Non-pigmented ciliary epithelial cell (primary cell): Measurements from ENCODE around the gene MAGI2.

ENCODE experiments used
- DNase-seq: peaks from one replicate; pipeline ENCODE4 v3.0.0-alpha.2; 2010; ENCODE audit warnings: low read depth

MAGI2 gene

DNA sequence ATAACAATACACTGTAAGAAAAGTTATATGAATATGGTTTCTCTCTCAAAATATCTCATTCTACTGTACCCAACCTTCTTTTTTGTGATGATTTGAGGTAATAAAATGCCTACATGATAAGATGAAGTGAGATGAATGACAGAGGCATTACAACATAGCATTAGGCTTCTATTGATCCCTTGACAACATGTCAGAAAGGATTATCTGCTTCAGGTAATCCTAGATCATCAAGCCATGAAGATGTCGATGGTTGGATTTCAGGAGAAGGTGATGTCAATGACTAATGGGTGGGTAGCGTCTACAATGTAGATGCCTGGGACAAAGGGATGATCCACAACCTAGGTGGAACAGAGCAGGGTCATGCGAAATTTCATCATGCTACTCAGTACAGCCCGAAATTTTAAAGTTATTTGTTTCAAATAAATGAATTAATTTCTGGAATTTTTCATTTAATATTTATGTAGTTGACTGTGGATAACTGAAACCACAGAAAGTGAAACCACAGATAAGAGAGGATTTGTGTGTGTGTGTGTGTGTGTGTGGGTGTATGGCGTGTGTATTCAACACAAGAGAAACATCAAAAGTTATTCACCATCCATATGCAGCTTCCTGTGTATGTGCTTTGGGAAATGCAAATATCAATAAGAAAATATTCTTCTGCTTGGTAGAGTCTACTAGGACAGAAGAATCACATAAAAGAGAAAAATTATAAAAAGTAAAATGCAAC, 77.0 kb downstream of the MAGI2 start:
- peak; percentile 48 for DNase-seq

- DNase-seq, result no peak
Measured at GRCh38 chr7:79361214-79361613, 92.3 kb downstream of the MAGI2 start.

DNA sequence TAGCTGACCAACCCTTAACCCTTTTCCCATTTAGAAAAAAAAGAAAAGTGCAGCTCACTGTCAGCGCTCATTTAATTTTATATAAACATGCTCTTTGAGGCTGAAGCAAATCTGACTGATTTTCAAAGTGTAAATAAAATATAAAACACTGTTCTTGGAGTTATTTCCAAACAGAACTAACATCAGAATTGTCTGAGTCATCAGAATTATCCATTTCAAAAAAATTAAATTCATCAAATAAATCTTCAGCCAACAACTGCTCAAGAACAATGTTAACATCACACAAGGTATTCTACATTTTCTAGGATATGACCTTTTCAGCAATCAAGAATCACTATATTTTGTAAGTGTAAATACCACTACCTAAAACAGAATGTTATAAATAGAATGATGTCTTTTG, 93.6 kb downstream of the MAGI2 start:
- no peak for DNase-seq

GRCh38 chr7:79357101-79357500, 96.4 kb downstream of the MAGI2 start:
- DNase-seq, result no peak

DNA sequence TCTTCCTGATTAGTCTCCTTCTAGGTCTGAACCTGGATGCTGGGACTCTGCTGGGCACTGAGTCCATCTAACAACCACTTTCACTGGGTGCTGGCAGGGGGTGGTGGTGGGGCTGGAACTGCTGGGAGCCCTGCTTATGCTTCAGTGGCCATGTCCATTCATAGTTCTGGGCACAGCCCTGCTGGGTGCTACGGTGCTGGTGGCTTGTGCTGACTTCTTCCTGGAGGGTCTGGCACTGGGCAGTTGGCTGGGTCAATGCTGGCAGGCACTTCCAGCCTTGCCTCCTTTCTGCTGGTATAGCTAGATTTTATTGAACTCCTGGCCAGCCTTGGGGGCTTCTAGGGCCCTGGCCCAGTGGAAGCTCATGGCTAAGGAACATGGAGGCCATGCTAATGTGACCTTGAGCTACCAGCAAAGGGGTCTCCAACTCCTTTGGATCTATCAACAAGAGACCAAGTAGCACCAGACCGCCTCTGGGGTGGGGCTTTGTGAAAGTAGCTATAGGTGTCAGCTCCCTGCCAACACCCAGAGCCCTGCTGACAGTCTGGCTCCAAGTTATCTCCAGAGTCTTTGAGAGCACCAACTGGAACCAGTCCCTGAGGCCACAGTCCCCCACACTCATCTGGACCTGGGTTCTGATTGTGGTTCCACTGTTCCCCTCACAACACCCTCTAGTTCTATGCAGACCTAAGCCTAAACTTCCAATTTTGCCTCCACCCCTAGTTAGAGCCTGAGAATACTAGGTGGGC, 99.6 kb downstream of the MAGI2 start:
- DNase-seq, result no peak

DNA sequence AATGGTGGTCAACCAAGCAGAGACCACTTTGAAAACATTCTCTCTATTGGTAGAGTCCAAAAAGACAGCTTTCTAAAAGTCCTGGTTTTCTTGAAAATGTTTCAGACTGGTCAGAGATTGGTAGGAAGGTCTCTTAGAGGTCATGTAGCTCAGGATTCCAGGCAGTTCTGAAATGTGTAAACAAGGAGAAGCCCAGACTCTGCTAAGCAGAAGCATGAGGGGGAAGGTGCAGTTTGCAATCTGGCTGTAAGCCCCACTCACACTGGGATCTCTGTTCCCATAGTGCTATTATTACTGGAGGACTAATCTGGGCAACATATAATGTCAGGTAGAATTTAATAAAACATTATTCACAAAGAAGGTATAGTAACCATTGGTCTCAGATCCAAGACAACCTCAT, 101.1 kb downstream of the MAGI2 start:
- no peak for DNase-seq

- no peak for DNase-seq
Measured at GRCh38 chr7:79347351-79347750, 106.1 kb downstream of the MAGI2 start.

GRCh38 chr7:79341902-79342301, 111.6 kb downstream of the MAGI2 start:
- DNase-seq, result no peak

DNA sequence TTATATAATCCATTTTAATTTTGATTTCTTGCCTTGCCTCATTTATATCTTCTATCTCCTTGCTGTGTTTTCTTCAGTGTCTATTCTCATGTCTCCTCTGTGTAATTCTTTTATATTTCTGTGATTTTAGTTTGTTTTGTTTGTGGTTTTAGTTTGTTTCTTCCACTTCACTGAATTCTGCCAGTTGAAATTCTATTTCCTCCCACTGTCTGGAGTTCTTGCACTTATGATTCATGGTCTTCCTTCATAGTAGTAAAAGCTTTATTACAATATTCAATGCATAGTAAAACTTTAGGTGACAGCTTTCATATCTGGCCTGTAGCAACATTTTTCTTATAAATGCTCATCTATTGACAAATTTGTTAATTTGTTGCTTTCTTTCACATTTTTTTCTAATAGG, 113.3 kb downstream of the MAGI2 start:
- DNase-seq, result no peak

GRCh38 chr7:79339208-79339925, 114.1 kb downstream of the MAGI2 start:
- DNase-seq, result no peak

GRCh38 chr7:79337717-79338116, 115.8 kb downstream of the MAGI2 start:
- no peak for DNase-seq

- no peak for DNase-seq
Measured at GRCh38 chr7:79334841-79335240, 118.6 kb downstream of the MAGI2 start.

DNA sequence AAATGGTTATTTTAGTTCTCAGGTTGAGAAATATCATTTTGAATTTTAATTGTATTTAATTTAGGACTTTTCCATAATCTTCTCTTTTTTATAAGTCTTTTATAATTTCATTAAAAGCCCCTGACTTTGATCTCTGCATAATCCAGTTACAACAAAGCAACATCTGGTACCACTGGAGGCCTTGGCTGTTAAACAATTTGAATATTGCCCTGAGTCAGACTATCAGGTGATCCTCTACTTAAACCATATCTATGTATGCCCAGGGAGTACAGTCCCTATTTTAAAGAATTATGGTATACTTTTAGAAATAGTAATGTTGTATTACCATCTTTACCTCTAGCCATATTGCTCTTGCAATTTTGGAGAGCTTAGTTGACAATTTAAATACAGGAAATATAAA, 119.1 kb downstream of the MAGI2 start:
- no peak for DNase-seq

DNA sequence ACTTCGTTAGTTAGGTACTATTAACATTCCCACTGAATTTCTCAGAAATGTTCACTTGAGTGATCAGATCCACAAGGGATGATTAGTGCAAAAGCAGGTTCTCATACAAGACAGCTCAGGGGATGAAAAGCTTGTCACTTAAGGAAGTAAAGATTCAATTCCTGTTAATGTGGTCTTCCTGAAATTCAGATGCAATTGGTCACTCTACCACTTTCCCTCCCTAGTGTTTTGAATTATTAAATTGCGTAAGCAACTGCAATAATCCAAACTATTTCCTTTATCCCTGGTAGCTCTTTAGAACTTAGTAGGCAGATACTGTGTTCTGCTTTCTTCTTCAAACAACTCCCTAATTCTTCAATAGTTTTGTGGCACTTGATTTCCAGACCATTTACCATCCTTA, 121.4 kb downstream of the MAGI2 start:
- no peak for DNase-seq

- DNase-seq, result no peak
Measured at GRCh38 chr7:79329464-79329863, 124.0 kb downstream of the MAGI2 start.

GRCh38 chr7:79320741-79321473, 132.6 kb downstream of the MAGI2 start:
- DNase-seq, result no peak

GRCh38 chr7:79319369-79319768, 134.1 kb downstream of the MAGI2 start:
- no peak for DNase-seq

DNA sequence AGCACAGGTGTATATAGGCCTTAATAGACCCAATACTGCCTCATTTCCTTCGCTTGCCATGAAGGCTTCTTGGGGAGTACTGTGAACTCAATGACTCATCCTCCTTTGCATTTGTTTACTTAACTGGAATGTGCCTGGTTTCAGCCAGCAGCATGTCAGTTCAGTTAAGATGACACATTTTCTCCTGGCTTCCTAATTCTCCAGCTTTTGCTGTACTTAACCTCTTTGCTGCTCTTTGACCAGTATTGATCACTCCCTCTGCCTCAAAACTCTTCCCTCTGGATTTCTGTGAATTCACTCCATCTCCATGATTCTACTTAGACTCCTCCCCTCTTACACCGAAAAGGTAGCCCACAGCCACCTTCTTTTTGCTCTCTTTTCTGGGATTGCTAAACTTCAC, 135.7 kb downstream of the MAGI2 start:
- peak; percentile 81 for DNase-seq

DNA sequence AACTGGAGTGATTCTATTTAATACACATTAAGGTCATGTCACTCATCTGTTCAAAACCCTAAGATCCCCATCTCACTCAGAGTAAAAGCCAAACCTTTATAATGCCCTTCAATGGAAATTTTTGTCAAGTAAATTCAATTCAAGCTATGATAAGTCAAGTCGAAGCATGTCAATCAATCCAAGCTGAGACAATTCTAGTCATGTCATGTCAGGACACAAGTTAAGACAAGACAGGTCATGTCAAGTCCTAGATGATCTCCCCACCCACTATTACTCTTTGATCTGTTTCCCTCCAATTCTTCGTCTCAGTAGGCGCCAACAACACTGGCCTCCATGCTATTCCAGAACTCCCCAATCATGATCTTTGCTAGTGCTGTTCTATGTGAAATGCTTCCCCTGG, 141.4 kb downstream of the MAGI2 start:
- DNase-seq, result no peak

- no peak for DNase-seq
Measured at GRCh38 chr7:79308192-79308591, 145.3 kb downstream of the MAGI2 start.

DNA sequence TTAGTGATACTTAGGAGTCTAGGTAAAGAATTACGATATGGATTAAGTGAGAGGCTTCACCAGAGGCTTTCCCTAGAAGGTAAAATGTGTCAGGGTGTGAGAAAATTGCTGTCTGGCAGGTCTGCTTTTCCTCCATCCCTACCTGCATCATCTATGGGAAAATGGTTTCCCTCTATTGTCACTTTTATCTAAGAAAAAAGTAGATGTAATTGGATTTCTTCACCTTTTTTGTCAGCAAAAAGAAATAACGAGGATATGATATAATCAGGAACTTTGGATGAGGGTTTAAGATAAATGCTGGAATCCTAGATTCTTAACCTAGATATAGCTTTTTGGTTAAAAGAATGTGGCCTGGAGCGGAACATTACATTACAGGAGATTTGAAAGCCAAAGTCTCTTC, 146.1 kb downstream of the MAGI2 start:
- no peak for DNase-seq

DNA sequence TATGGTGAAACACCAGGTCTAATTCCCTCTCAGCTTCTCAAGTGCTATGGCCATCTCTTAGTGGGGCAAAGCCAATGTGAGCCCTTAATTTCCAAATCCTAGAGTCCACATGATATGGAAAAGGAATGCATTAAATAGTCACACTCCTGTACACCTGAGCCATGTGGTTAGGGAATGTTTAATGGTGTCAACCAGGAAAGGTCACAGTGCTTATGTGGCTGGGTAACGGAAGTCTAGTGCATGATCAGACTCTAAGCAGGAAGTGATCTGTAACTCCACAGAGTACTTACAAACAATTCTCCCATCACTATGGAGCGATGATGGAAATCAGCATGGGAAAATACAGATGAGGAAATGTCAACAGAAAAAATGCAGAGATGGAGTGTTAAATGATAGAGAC, 148.8 kb downstream of the MAGI2 start:
- no peak for DNase-seq
